ENCODE data around the gene PCMT1.

GRCh38 chr6:149734915-149735314, 14.6 kb upstream of the PCMT1 start:
- TF ChIP-seq, protein P1, sequence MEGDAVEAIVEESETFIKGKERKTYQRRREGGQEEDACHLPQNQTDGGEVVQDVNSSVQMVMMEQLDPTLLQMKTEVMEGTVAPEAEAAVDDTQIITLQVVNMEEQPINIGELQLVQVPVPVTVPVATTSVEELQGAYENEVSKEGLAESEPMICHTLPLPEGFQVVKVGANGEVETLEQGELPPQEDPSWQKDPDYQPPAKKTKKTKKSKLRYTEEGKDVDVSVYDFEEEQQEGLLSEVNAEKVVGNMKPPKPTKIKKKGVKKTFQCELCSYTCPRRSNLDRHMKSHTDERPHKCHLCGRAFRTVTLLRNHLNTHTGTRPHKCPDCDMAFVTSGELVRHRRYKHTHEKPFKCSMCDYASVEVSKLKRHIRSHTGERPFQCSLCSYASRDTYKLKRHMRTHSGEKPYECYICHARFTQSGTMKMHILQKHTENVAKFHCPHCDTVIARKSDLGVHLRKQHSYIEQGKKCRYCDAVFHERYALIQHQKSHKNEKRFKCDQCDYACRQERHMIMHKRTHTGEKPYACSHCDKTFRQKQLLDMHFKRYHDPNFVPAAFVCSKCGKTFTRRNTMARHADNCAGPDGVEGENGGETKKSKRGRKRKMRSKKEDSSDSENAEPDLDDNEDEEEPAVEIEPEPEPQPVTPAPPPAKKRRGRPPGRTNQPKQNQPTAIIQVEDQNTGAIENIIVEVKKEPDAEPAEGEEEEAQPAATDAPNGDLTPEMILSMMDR (optimal IDR thresholded peaks at IDR 0.05 in 1 of 3, IDR thresholded peaks at IDR 0.05 in 1 of 3, conservative IDR thresholded peaks at IDR 0.05 in 1 of 3; ENCODE audit: extremely low read depth in 1 of 3, insufficient read depth in 2 of 3, low read length in 3 of 3): no peak
- TF ChIP-seq EZH2 (IDR thresholded peaks at IDR 0.05; ENCODE audit: low read length): no peak
